Measurements from ENCODE around the gene CKB. TPM values are rescaled to one million over a fixed set of nuclear protein-coding genes. Genes with fewer than 3 reads are reported as not detected.

The CKB gene
- total RNA-seq, 1 donor, result 6.4 TPM

GRCh38 chr14:103535891-103536565, 13.4 kb upstream of the CKB start:
- H3K27me3 ChIP-seq (ENCODE audit: insufficient read depth, low read length), result no peaks in the 10 kb centered on the region
- H3K4me1 ChIP-seq (ENCODE audit: insufficient read depth, low read length), result no peaks in the 10 kb centered on the region
- H3K9me3 ChIP-seq (ENCODE audit: low read depth, low read length), result no peaks in the 10 kb centered on the region
- H3K4me3 ChIP-seq (ENCODE audit: low read length), result no peak overlapping the region

GRCh38 chr14:103535081-103535890, 12.7 kb upstream of the CKB start:
- no peaks in the 10 kb centered on the region for H3K9me3 ChIP-seq (ENCODE audit: low read depth, low read length)
- no peaks in the 10 kb centered on the region for H3K27me3 ChIP-seq (ENCODE audit: insufficient read depth, low read length)
- peaks cover under 1% of the 10 kb centered on the region for H3K4me1 ChIP-seq (ENCODE audit: insufficient read depth, low read length)
- no peak overlapping the region for H3K4me3 ChIP-seq (ENCODE audit: low read length)

- Histone ChIP-seq H3K27me3 (ENCODE audit: insufficient read depth, low read length) (no peaks in the 10 kb centered on the region), H3K4me3 (ENCODE audit: low read length) (no peak overlapping the region), H3K4me1 (ENCODE audit: insufficient read depth, low read length) (peaks cover 7% of the 10 kb centered on the region), H3K9me3 (ENCODE audit: low read depth, low read length) (no peaks in the 10 kb centered on the region)
These were observed 12.0 kb upstream of the CKB start for GRCh38 chr14:103534576-103535061.

- Histone ChIP-seq H3K4me1 (ENCODE audit: insufficient read depth, low read length) (peaks cover 12% of the 10 kb centered on the region), H3K9me3 (ENCODE audit: low read depth, low read length) (no peaks in the 10 kb centered on the region), H3K27me3 (ENCODE audit: insufficient read depth, low read length) (no peaks in the 10 kb centered on the region), H3K4me3 (ENCODE audit: low read length) (no peak overlapping the region)
These were observed 11.5 kb upstream of the CKB start for GRCh38 chr14:103533999-103534575.

- Histone ChIP-seq H3K9me3 (ENCODE audit: low read depth, low read length) (no peaks in the 10 kb centered on the region), H3K27me3 (ENCODE audit: insufficient read depth, low read length) (no peaks in the 10 kb centered on the region), H3K4me3 (ENCODE audit: low read length) (no peak overlapping the region), H3K4me1 (ENCODE audit: insufficient read depth, low read length) (peaks cover 15% of the 10 kb centered on the region)
These were observed 10.7 kb upstream of the CKB start for GRCh38 chr14:103533137-103533998.

- Histone ChIP-seq H3K4me3 (ENCODE audit: low read length) (no peak overlapping the region), H3K4me1 (ENCODE audit: insufficient read depth, low read length) (peaks cover 24% of the 10 kb centered on the region), H3K9me3 (ENCODE audit: low read depth, low read length) (no peaks in the 10 kb centered on the region)
These were observed 9.8 kb upstream of the CKB start for GRCh38 chr14:103532216-103533136.

GRCh38 chr14:103531421-103532215, 9.0 kb upstream of the CKB start:
- peaks cover 33% of the 10 kb centered on the region for H3K4me1 ChIP-seq (ENCODE audit: insufficient read depth, low read length)
- H3K27me3 ChIP-seq (ENCODE audit: insufficient read depth, low read length), result no peaks in the 10 kb centered on the region
- H3K4me3 ChIP-seq (ENCODE audit: low read length), result no peak overlapping the region
- H3K9me3 ChIP-seq (ENCODE audit: low read depth, low read length), result no peaks in the 10 kb centered on the region

More at GRCh38 chr14:103532216-103533136, 9.8 kb upstream of the CKB start:
- no peaks in the 10 kb centered on the region for H3K27me3 ChIP-seq (ENCODE audit: insufficient read depth, low read length)

GRCh38 chr14:103530831-103531230, 8.2 kb upstream of the CKB start:
- no peak overlapping the region for H3K4me3 ChIP-seq (ENCODE audit: low read length)
- H3K27me3 ChIP-seq (ENCODE audit: insufficient read depth, low read length), result no peaks in the 10 kb centered on the region
- no peaks in the 10 kb centered on the region for H3K9me3 ChIP-seq (ENCODE audit: low read depth, low read length)
- H3K4me1 ChIP-seq (ENCODE audit: insufficient read depth, low read length), result peaks cover 41% of the 10 kb centered on the region

GRCh38 chr14:103530390-103530789, 7.8 kb upstream of the CKB start:
- Histone ChIP-seq H3K4me1 (ENCODE audit: insufficient read depth, low read length) (peaks cover 42% of the 10 kb centered on the region), H3K4me3 (ENCODE audit: low read length) (no peak overlapping the region), H3K27me3 (ENCODE audit: insufficient read depth, low read length) (no peaks in the 10 kb centered on the region), H3K9me3 (ENCODE audit: low read depth, low read length) (no peaks in the 10 kb centered on the region)

- Histone ChIP-seq H3K9me3 (ENCODE audit: low read depth, low read length) (no peaks in the 10 kb centered on the region), H3K4me1 (ENCODE audit: insufficient read depth, low read length) (peaks cover 42% of the 10 kb centered on the region), H3K4me3 (ENCODE audit: low read length) (peak overlapping the region; percentile 74), H3K27me3 (ENCODE audit: insufficient read depth, low read length) (no peaks in the 10 kb centered on the region)
These were observed 7.0 kb upstream of the CKB start for GRCh38 chr14:103529383-103530365.

GRCh38 chr14:103528587-103529382, 6.2 kb upstream of the CKB start, which contains the start of gene TRMT61A:
TSS of gene TRMT61A (plus strand) at chr14:103529196. CDS start at chr14:103529979, 783 bp downstream.
- no peaks in the 10 kb centered on the region for H3K9me3 ChIP-seq (ENCODE audit: low read depth, low read length)
- H3K4me3 ChIP-seq (ENCODE audit: low read length), result peak within 1 kb of the TSS; percentile 74
- peaks cover 42% of the 10 kb centered on the region for H3K4me1 ChIP-seq (ENCODE audit: insufficient read depth, low read length)
- peaks cover 8% of the 10 kb centered on the region for H3K27me3 ChIP-seq (ENCODE audit: insufficient read depth, low read length)

Data from mononuclear cell (primary cell).